Peyer's patch (tissue), 4 donors: Measurements from ENCODE around the gene SOX6. TPM values are rescaled to one million over a fixed set of nuclear protein-coding genes. Genes with fewer than 3 reads are reported as not detected.

Experiments used
- DNase-seq, 3 donors: peaks; one replicate each; pipeline ENCODE4 v3.0.0-alpha.2; 2017 to 2019
- H3K27ac ChIP-seq, 4 donors: fragments of 200-600 bp; sonication (generic); one replicate each; pipeline ENCODE4 v1.5.1; 2016 to 2019
- H3K27me3 ChIP-seq, 2 donors: fragments of 200-600 bp; sonication (generic); one replicate each; pipeline ENCODE4 v1.5.1; 2019
- H3K36me3 ChIP-seq, 3 donors: fragments of 200-600 bp; sonication (generic); one replicate each; pipeline ENCODE4 v1.5.1; 2016 to 2019
- H3K4me1 ChIP-seq, 4 donors: fragments of 200-600 bp; sonication (generic); one replicate each; pipeline ENCODE4 v1.5.1; 2016 to 2019
- H3K4me3 ChIP-seq, 4 donors: fragments of 200-600 bp; sonication (generic); 1 replicate in 3 of 4; 2 replicates in 1 of 4; pipeline ENCODE4 v1.5.1; 2016 to 2019; ENCODE audit warnings: mild to moderate bottlenecking in 1 of 4
- H3K9me3 ChIP-seq, 4 donors: fragments of 200-600 bp; sonication (generic); one replicate each; pipeline ENCODE4 v1.5.1; 2016 to 2019; ENCODE audit warnings: mild to moderate bottlenecking in 1 of 4
- CTCF ChIP-seq, 6 experiments: fragments of 450-650 bp in 4 of 6; fragments of 200-600 bp in 2 of 6; sonication (generic) in 1 of 6; IDR thresholded peaks; one replicate each; pipeline ENCODE4 v1.5.1; 2017 to 2019; ENCODE audit warnings: antibody characterized with exemption in 6 of 6, mild to moderate bottlenecking in 3 of 6, moderate library complexity in 1 of 6
- POLR2A ChIP-seq, 2 donors: fragments of 450-650 bp; IDR thresholded peaks; one replicate each; pipeline ENCODE4 v1.5.1; 2017; ENCODE audit warnings: antibody characterized with exemption in 2 of 2, mild to moderate bottlenecking in 2 of 2, moderate library complexity in 2 of 2
- total RNA-seq, 4 donors: library from RNA; depleted of rRNA; stranded (reverse); fragments of >200 nt; gene quantifications; one replicate each; pipeline ENCODE4 v1.1.0, GENCODE V29; 2016

SOX6 gene
- total RNA-seq: 100 to 1,000 TPM; 144 to 205 (median 161) TPM

- Histone ChIP-seq H3K9me3 (no peaks in the 10 kb centered on the region), H3K4me3 (no peak within 1 kb of the TSS), H3K27ac (no peak within 1 kb of the TSS), H3K4me1 (no peaks in the 10 kb centered on the region), H3K36me3 (no peaks in the 10 kb centered on the region), H3K27me3 (no peaks in the 10 kb centered on the region)
- no peak for DNase-seq
- TF ChIP-seq POLR2A (IDR thresholded peaks at IDR 0.05) (no peak), CTCF (IDR thresholded peaks at IDR 0.05) (no peak)
Observed at GRCh38 chr11:16356057-16356760, at the start of gene SOX6. Gene SOX6, minus strand, starts transcription at chr11:16356546. Its CDS starts 15,298 bp downstream, at chr11:16341248.

GRCh38 chr11:16404781-16405285 is 48.5 kb upstream of the SOX6 start:
- Histone ChIP-seq H3K36me3 (no peaks in the 10 kb centered on the region), H3K27ac (no peak overlapping the region), H3K4me3 (no peak overlapping the region), H3K27me3 (no peaks in the 10 kb centered on the region), H3K4me1 (peaks cover 0 to 8% (median 0%) of the 10 kb centered on the region in 4 donors), H3K9me3 (no peaks in the 10 kb centered on the region)
- DNase-seq: no peak
- TF ChIP-seq CTCF (IDR thresholded peaks at IDR 0.05) (no peak), POLR2A (IDR thresholded peaks at IDR 0.05) (no peak)

GRCh38 chr11:16403851-16404250 is 47.5 kb upstream of the SOX6 start:
- no peak for DNase-seq

GRCh38 chr11:16403448-16403803 is 47.1 kb upstream of the SOX6 start:
- H3K4me1 ChIP-seq: peaks cover 0 to 8% (median 0%) of the 10 kb centered on the region in 4 donors
- no peaks in the 10 kb centered on the region for H3K36me3 ChIP-seq
- no peak overlapping the region for H3K4me3 ChIP-seq
- no peak overlapping the region for H3K27ac ChIP-seq
- DNase-seq: no peak
- no peaks in the 10 kb centered on the region for H3K9me3 ChIP-seq
- TF ChIP-seq CTCF (IDR thresholded peaks at IDR 0.05) (no peak), POLR2A (IDR thresholded peaks at IDR 0.05) (no peak)
- no peaks in the 10 kb centered on the region for H3K27me3 ChIP-seq

More at GRCh38 chr11:16403851-16404250, 47.5 kb upstream of the SOX6 start:
- Histone ChIP-seq H3K27ac (no peak overlapping the region), H3K36me3 (no peaks in the 10 kb centered on the region), H3K9me3 (no peaks in the 10 kb centered on the region), H3K4me1 (peaks cover 0 to 8% (median 0%) of the 10 kb centered on the region in 4 donors), H3K4me3 (no peak overlapping the region), H3K27me3 (no peaks in the 10 kb centered on the region)
- TF ChIP-seq CTCF (IDR thresholded peaks at IDR 0.05) (no peak), POLR2A (IDR thresholded peaks at IDR 0.05) (no peak)

- no peak for DNase-seq
- Histone ChIP-seq H3K27ac (no peak overlapping the region), H3K36me3 (no peaks in the 10 kb centered on the region), H3K27me3 (no peaks in the 10 kb centered on the region), H3K4me3 (no peak overlapping the region), H3K9me3 (no peaks in the 10 kb centered on the region), H3K4me1 (peaks cover 0 to 8% (median 0%) of the 10 kb centered on the region in 4 donors)
- no peak for TF ChIP-seq POLR2A (IDR thresholded peaks at IDR 0.05)
- TF ChIP-seq CTCF (IDR thresholded peaks at IDR 0.05): no peak
Observed at GRCh38 chr11:16402654-16403447, 46.5 kb upstream of the SOX6 start.
